Activated CD4-positive, alpha-beta T cell treated with anti-CD3 and anti-CD28 coated beads, Interleukin-2, Interleukin-6, amounts not matched to agents 100 ng/mL and 50 ng/mL, durations not matched to agents 16 hours and 8 hours (primary cell): Measurements from ENCODE around the gene PYGL.
A peak's percentile ranks its signal among the peaks of the same experiment; 100 is the strongest.
"Not testable (repeated sequence)": the region's sequence is repeated elsewhere in the genome, so short reads cannot be mapped to it uniquely, and the experiment has no call there.

Experiments used
- DNase-seq: peaks from one replicate; pipeline ENCODE4 v3.0.0-alpha.2; 2020

PYGL gene

DNA sequence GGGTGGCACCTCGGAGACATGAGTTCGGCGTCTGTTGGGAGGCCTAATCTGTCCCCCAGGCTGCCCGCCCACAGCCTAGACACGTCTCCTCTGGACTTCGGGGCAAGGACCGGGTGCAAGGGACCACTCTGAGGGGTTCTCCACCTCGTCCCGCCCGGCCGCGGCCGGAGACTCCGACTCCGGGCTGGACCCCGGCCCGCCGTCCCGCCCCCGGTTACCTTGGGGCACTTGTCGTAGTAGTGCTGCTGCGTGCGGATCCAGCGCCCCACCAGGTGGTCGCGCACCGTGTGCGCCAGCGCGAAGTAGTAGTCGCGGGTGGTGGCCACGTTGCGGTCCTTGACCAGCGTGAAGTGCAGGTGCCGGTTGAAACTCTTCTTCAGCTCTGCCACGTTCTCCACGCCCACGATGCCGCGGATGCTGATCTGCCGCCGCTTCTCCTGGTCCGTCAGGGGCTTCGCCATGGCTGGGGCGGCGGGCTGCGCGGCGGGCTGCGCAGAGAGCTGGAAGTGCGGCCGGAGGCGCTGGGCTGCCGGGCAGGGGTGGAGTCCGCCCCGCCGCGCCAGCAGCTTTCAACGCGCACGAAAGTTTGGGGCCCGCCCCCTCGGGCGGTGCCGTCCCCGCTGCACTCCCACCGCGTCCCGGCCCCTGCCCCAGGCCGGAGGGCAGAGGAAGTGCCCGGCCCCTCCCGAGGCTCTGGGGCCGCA lies at the start of gene PYGL:
Gene PYGL, minus strand, starts transcription at position 541 of the 704 bp plus-strand sequence. Its CDS starts 80 bp downstream, at position 461.
- DNase-seq: peak; percentile 31

DNA sequence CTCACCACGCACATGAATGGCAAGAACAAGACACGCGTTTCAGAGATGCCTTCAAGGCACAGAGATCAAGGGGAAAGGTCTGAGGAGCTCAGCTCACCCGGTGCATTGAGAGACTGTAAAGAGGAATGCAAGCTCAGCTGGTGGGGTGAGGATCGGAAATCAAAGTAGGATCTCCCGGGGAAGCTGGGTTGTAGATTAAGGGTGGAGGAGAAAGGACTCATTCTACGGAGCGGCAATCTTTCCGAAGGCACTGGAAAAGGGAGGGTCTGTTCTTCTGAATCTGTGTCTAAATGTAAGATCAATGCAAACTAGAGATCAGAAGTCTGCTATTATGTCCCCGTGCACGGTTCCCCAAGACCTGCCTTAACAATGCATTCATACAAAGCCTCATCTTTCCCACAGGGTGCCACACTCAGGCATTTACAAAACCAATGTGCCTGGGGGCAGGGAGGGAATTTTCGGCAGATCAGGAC lies 41.6 kb upstream of the PYGL start:
- DNase-seq: no peak

GRCh38 chr14:50985124-50985858 lies 41.0 kb upstream of the PYGL start:
- DNase-seq: no peak

- no peak for DNase-seq
These were observed 39.9 kb upstream of the PYGL start for GRCh38 chr14:50984036-50984710.

GRCh38 chr14:50979941-50980850 lies 35.9 kb upstream of the PYGL start:
- DNase-seq: no peak

GRCh38 chr14:50978888-50979287 lies 34.6 kb upstream of the PYGL start:
- DNase-seq: no peak

DNA sequence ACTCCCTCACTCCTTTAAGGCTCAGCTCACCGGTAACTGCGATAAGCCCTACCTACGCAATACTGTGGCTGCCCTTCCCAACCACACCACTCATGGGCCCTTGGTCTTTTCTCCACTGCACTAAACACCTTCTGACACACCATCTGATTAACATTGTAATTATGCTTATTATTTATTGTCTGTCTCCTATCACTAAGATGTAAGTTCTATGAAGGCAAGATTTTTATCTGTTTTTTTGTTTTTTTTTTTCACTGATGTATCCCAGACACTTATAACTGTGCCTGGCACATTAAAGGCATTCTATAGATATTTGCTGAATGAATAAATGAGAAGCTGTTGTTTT lies 34.2 kb upstream of the PYGL start:
- DNase-seq: no peak

DNA sequence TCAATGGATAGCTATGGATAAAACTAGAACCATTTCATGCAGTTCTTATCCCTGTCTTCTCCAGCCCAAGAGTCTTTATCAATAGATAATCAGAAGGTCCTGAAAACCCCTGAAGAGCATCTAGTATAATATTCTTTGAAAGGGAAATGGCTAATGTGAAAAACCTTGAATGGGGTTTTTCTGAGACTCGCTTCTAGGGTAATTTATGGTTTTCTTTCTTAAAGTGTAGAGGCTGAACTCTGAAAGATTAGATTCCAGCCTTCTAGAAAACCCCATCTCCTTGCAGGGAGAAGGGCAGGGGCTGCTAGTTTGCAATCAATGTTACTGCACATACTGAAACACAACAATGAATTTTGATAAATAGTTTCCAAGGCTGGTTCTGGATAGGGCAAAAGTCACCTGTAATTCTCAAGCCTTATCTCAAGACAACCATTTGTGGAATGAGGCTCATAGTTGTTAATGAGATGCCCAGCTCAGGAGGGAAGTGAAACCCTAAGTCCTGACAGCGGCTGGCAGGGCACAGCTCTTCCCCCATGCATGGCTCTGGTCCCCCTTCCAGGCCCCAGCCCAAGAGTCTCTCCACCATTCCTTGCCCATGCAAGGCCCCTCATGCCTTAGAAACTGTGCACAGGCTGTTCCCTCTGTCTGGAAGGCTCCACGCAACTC lies 33.7 kb upstream of the PYGL start:
- no peak for DNase-seq

- no peak for DNase-seq
These were observed 29.8 kb upstream of the PYGL start for GRCh38 chr14:50974118-50974517.

DNA sequence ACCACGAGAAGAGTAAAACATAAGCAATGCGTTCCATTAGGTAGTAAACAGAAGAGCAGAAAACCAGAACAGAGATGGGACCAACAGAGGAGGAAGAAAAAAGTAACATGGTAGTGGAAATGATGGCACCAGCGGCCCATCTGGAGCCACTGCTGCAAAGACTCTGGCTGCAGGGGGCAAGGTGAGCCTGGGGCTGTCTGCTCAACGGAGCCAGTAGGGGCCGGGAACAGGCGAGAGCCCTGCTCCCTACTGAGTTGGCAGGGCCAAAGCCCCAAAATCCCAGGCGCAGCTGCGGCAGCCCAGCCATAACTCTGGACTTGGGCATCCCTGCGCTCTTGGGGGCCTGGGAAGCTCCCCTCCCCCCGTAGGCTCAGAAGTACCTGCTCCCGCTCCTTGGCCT lies 28.5 kb upstream of the PYGL start:
- no peak for DNase-seq

DNA sequence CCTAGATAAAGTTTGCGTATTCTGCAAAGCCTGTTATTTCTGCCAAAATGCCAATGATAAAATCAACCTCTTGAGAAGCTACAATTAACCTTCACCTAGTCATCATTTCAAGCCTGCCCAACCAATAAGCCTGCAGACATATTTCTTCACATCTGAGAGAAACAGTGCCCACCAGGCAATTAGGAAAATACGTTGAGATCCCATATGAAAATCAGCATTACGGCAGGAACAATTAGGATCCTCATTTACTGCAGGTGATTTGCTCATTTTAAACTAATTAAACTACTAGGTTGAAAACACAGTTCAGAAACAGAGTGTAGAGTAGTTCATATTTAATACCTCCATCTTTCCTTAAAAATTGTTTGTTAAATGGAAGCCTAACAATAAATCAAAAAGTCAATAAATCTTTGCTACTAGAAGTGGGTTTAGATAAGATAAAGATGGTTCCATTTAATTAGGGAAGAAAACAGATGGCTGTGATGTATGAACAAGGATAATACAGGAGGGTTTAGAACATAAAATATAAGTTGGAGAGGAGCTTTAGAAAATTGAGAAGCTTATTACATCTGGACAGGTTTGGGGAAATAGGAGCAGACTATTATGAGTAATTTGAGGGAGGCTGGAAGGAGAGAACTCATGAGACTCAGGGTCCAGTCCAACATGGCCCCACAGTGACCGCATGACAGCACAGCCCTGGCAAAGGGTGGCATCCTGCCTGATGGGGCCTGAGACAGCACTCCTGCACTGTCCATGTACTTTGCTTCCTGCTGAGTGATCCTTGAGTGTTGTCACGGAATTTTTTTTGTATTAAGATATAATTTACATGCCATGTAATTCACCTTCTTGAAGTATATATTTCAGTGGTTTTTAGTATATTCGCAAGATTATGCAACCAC lies 26.9 kb upstream of the PYGL start:
- DNase-seq: no peak

DNA sequence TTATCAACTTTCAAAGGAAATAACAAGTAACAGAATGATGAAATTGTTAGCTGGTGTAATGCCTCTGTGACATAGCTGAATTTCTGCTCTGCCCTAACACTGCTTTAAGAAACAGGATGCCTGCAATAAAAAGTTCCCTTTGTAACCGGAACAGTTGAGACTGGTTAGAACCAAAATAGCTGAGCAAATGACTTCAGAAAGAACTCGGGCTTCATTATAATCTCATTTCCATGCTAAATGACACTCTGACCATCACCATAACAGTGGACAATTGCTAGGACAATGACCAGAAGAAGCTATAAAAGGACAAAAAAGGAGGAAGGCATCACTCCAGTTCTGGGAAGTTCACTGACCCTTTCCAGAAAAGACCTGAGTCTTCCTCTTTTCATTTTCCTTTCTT lies 23.5 kb upstream of the PYGL start:
- no peak for DNase-seq

DNA sequence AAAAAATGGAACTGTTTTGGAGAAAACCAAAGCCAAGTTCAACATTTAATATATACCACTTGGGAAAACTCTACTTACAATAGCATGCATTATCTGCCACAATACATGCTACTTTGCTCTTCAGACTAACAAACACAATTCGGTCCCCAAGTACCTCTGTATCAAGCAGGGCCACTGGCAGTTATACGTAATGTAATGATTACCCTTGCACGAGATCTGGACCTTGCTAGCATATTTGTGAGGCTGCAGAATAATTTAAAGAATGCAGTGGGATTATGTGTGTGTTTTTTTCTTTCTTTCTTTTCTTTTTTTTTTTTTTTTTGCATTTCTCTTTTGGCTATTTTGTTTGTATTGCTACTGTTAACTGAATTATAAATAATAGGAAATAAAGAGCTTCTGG lies 22.8 kb upstream of the PYGL start:
- DNase-seq: no peak

GRCh38 chr14:50964683-50965390 lies 20.6 kb upstream of the PYGL start:
- no peak for DNase-seq

DNA sequence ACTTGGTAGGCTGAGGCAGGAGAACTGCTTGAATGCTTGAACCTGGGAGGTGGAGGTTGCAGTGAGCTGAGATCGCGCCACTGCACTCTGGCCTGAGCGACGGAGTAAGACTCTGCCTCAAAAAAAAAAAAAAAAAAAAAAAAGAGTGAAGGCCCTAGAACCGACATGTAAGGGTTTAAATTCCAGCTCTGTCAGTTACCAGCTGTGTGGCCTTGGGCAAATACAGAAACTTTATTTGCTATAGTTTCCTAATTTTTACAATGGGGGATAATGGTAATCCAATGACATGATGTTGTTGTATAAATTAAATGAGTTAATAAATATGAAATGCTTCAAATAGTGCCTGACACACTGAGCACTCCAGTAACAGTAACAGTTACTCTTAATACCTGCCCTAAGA lies 19.6 kb upstream of the PYGL start:
- no peak for DNase-seq

DNA sequence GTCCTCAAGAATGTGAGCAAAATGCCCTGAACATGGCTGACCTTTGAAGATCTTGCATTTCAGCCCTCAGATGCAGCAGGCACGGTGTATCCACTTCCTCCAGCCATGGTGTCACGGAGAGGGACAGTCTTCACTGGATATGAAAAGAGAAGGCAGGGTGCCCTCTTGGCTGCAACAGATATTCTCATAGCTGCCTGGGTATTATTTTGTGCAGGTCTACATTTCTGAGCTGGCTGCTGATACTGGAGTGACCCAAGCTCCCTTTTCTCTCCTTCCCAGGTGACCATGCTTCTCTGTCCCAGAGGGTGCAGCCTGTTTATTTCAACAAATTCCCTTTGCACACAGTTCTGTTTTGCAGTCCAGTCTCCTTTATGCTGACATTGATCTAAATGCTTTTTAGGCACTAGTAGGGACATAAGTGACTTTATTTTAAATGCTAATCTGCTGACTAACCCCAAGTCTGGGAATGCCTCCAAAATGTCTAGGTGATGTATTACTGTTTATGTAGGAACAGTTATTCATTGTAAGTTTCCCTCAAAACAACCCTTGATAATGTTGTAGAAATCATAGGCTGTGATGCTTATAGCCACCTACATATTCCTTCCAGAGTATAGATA lies 17.4 kb upstream of the PYGL start:
- no peak for DNase-seq

GRCh38 chr14:50957296-50957695 lies 13.0 kb upstream of the PYGL start:
- DNase-seq: no peak

DNA sequence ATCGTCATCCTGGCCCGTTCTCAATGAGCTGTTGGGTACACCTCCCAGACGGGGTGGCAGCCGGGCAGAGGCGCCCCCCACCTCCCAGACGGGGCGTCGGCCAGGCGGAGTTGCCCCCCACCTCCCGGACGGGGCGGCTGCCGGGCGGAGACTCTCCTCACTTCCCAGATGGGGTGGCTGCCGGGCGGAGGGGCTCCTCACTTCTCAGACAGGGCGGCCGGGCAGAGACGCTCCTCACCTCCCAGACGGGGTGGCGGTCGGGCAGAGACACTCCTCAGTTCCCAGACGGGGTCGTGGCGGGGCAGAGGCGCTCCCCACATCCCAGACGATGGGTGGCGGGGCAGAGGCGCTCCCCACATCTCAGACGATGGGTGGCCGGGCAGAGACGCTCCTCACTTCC lies 12.1 kb upstream of the PYGL start:
- DNase-seq: not testable (repeated sequence)

- DNase-seq: peak; percentile 69
These were observed 11.2 kb upstream of the PYGL start for GRCh38 chr14:50955373-50956043.
